Gastrocnemius medialis (tissue), 4 donors: ENCODE results near the gene FAM107B. TPM values are rescaled to one million over a fixed set of nuclear protein-coding genes. Genes with fewer than 3 reads are reported as not detected.

ENCODE experiments used
- ATAC-seq, 2 donors: fragments of 150-250 bp; one replicate each; pipeline ENCODE4 v1.9.1; 2016
- DNase-seq, 2 donors: peaks; one replicate each; pipeline ENCODE4 v3.0.0-alpha.2; 2019
- H3K27ac ChIP-seq, 4 donors: fragments of 200-600 bp; sonication (generic); 1 replicate in 1 of 4; 2 replicates in 3 of 4; pipeline ENCODE4 v1.5.1; 2016 to 2018; ENCODE audit warnings: mild to moderate bottlenecking in 2 of 4, moderate library complexity in 1 of 4
- H3K27me3 ChIP-seq, 3 donors: fragments of 200-600 bp; sonication (generic) in 2 of 3; 1 replicate in 1 of 3; 2 replicates in 2 of 3; pipeline versions ENCODE4 v1.5.1 to v1.6.0; 2016 to 2019; ENCODE audit warnings: mild to moderate bottlenecking in 1 of 3, moderate library complexity in 1 of 3
- H3K36me3 ChIP-seq, 2 donors: fragments of 200-600 bp; sonication (generic) in 1 of 2; one replicate each; pipeline ENCODE4 v1.5.1; 2017 to 2018
- H3K4me1 ChIP-seq, 2 donors: fragments of 200-600 bp; sonication (generic) in 1 of 2; one replicate each; pipeline ENCODE4 v1.5.1; 2016 to 2017; ENCODE audit warnings: mild to moderate bottlenecking in 2 of 2
- H3K4me3 ChIP-seq, 4 donors: fragments of 200-600 bp; sonication (generic) in 3 of 4; 1 replicate in 1 of 4; 2 replicates in 3 of 4; pipeline ENCODE4 v1.5.1; 2016 to 2019; ENCODE audit warnings: mild to moderate bottlenecking in 2 of 4
- H3K9me3 ChIP-seq, 3 donors: fragments of 200-600 bp; sonication (generic) in 2 of 3; 1 replicate in 1 of 3; 2 replicates in 2 of 3; pipeline ENCODE4 v1.5.1; 2016 to 2019
- POLR2A ChIP-seq, 2 donors: fragments of 450-650 bp; IDR thresholded peaks; one replicate each; pipeline ENCODE4 v1.6.1; 2017; ENCODE audit warnings: antibody characterized with exemption in 2 of 2, mild to moderate bottlenecking in 2 of 2, moderate library complexity in 2 of 2
- in situ Hi-C, 4 donors: fragments of 200-750 bp; cut with MboI; loops; one replicate each; pipeline versions ENCODE4 v1.15.0 to v1.8.0; 2017; ENCODE audit warnings: low sequenced_read_pairs in 4 of 4
- intact Hi-C: fragments of 100-400 bp; cut with DNase I; formaldehyde crosslinking; loops from one replicate; pipeline ENCODE4 v1.15.1; 2023; ENCODE audit warnings: low total_unique reads
- total RNA-seq, 4 donors: library from RNA; depleted of rRNA; stranded (reverse); fragments of >200 nt; gene quantifications; one replicate each; pipeline versions ENCODE4 v1.1.0 to v1.2.3, GENCODE V29; 2016
- TF ChIP-seq, protein P1 (sequence below), 5 experiments: fragments of 450-650 bp in 3 of 5; fragments of 200-600 bp in 2 of 5; sonication (generic) in 2 of 5; IDR thresholded peaks in 4 of 5; conservative IDR thresholded peaks in 1 of 5; 1 replicate in 4 of 5; 2 replicates in 1 of 5; pipeline ENCODE4 v1.5.1; 2016 to 2019; ENCODE audit warnings: antibody characterized with exemption in 5 of 5, mild to moderate bottlenecking in 3 of 5, moderate library complexity in 3 of 5

FAM107B gene
- total RNA-seq, 4 donors from 2014 or later, result 1.5 to 3.7 (median 2.6) TPM

DNA sequence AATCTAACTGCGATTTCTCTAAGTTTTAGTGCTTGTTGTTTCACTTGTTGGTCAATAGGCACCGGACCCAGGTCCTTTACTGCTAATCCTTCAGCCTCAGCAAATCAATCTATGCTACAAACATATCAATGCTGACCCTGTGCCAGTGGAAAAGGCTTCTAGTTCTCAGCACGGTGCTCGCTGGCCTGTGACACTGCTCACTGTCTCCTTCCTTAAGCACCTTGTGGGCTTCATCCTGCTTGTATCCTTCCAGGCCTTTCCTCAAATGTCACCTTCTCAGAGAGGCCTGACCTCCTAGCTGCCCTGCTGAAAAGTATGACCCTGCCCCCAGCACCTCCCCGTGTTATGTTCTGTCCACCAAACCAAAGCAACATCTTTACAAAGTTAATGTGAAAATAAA is 242.7 kb downstream of the FAM107B start:
- H3K9me3 ChIP-seq, result no peaks in the 10 kb centered on the region
- in situ Hi-C loops (no loop called here), intact Hi-C loops (no loop called here)
- H3K27me3 ChIP-seq, result no peaks in the 10 kb centered on the region
- no peaks in the 10 kb centered on the region for H3K4me1 ChIP-seq
- DNase-seq (no peak), ATAC-seq (no peak)
- no peak overlapping the region for H3K4me3 ChIP-seq
- TF ChIP-seq POLR2A (IDR thresholded peaks at IDR 0.05), result no peak
- TF ChIP-seq, protein P1, sequence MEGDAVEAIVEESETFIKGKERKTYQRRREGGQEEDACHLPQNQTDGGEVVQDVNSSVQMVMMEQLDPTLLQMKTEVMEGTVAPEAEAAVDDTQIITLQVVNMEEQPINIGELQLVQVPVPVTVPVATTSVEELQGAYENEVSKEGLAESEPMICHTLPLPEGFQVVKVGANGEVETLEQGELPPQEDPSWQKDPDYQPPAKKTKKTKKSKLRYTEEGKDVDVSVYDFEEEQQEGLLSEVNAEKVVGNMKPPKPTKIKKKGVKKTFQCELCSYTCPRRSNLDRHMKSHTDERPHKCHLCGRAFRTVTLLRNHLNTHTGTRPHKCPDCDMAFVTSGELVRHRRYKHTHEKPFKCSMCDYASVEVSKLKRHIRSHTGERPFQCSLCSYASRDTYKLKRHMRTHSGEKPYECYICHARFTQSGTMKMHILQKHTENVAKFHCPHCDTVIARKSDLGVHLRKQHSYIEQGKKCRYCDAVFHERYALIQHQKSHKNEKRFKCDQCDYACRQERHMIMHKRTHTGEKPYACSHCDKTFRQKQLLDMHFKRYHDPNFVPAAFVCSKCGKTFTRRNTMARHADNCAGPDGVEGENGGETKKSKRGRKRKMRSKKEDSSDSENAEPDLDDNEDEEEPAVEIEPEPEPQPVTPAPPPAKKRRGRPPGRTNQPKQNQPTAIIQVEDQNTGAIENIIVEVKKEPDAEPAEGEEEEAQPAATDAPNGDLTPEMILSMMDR (IDR thresholded peaks at IDR 0.05 in 4 of 5, conservative IDR thresholded peaks at IDR 0.05 in 1 of 5), result no peak
- no peaks in the 10 kb centered on the region for H3K36me3 ChIP-seq
- H3K27ac ChIP-seq, result no peak overlapping the region

DNA sequence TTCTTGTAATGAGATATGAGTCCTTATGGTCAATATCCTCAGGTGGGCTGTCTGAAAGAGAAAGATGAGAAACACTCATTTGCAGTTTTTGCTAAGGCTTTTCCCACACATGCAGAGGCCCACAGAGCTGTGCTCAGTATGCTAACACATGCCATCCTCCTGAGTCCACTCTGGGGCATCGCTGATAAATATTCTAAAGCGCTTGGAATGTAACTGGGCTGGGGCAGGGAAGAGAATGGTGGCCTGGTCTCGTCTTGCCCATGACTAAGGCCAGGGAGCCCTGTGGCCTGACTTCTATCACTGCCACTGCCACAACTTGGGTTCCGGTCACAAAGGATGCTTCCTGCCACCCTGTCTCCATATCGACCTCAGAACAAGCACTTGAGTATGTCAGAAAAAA is 244.2 kb downstream of the FAM107B start:
- intact Hi-C loops, result no loop called here
- DNase-seq, result no peak
- no peaks in the 10 kb centered on the region for H3K36me3 ChIP-seq
- no peak for ATAC-seq
- H3K4me3 ChIP-seq, result no peak overlapping the region
- no peaks in the 10 kb centered on the region for H3K27me3 ChIP-seq
- TF ChIP-seq POLR2A (IDR thresholded peaks at IDR 0.05), result no peak
- TF ChIP-seq, protein P1 (IDR thresholded peaks at IDR 0.05 in 4 of 5, conservative IDR thresholded peaks at IDR 0.05 in 1 of 5), result no peak
- H3K27ac ChIP-seq, result no peak overlapping the region
- no peaks in the 10 kb centered on the region for H3K4me1 ChIP-seq
- H3K9me3 ChIP-seq, result no peaks in the 10 kb centered on the region
- in situ Hi-C loops, result no loop called here

DNA sequence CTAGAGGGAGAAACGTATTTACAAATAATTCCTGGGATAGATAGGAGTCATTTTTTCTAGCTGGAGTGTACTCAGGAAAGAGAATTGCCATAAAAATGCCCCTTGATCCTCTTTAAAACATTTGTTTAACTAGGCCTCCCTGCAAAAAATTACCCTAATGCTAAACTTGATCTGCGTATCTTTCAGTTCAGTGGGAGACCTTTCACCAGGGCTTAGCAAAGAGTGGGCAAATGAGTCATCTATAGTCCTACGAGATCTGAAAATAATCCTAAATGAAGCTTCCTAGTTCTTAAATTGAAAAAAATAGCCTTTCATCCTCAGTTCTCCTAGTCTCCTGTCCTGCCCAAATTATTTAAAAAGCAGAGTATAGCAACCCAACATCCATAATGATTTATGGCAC is 245.3 kb downstream of the FAM107B start:
- ATAC-seq, result no peak
- no peaks in the 10 kb centered on the region for H3K27me3 ChIP-seq
- no peak overlapping the region for H3K4me3 ChIP-seq
- intact Hi-C loops, result no loop called here
- no peaks in the 10 kb centered on the region for H3K4me1 ChIP-seq
- TF ChIP-seq, protein P1 (IDR thresholded peaks at IDR 0.05 in 4 of 5, conservative IDR thresholded peaks at IDR 0.05 in 1 of 5), result no peak
- TF ChIP-seq POLR2A (IDR thresholded peaks at IDR 0.05), result no peak
- no peaks in the 10 kb centered on the region for H3K9me3 ChIP-seq
- no peak for DNase-seq
- H3K27ac ChIP-seq, result no peak overlapping the region
- H3K36me3 ChIP-seq, result no peaks in the 10 kb centered on the region
- in situ Hi-C loops, result no loop called here

DNA sequence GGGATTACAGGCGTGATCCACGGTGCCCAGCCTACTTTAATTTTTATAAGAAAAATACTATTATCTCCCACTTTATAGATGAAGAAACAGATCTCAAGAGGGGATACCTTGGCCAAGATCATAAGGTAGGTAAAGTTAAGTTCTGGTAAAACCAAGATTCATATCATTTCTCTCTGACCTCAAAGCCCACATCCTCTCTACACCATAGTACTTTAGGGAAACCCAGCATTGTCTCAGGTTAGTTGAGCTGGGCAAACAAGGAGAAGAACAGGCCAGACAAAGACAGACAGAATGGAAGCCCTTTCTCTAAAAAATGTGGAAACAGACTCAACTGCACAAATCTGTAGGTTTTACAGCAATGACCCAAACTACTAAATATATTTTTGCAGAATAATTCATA is 246.2 kb downstream of the FAM107B start:
- in situ Hi-C loops (no loop called here), intact Hi-C loops (no loop called here)
- ATAC-seq (no peak), DNase-seq (no peak)
- H3K36me3 ChIP-seq, result no peaks in the 10 kb centered on the region
- H3K9me3 ChIP-seq, result no peaks in the 10 kb centered on the region
- H3K4me1 ChIP-seq, result no peaks in the 10 kb centered on the region
- H3K27me3 ChIP-seq, result no peaks in the 10 kb centered on the region
- no peak overlapping the region for H3K4me3 ChIP-seq
- H3K27ac ChIP-seq, result no peak overlapping the region
- TF ChIP-seq, protein P1 (IDR thresholded peaks at IDR 0.05 in 4 of 5, conservative IDR thresholded peaks at IDR 0.05 in 1 of 5), result no peak
- TF ChIP-seq POLR2A (IDR thresholded peaks at IDR 0.05), result no peak

DNA sequence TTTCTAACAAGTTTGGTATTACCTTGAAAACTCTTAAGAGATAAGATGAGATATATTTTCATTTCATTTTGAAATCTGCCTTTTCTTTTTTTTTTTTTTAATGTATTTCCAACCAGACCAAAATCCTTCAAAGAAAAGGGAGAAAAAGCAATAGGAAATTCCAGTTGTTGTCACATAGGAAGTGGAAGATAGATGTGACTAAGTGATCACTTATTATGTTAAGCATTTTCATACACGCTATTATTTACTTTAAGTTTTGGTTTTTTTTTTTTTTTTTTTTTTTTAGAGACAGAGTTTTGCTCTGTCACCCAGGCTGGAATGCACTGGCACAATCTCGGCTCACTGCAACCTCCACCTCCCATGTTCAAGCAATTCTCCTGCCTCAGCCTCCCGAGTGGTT is 246.8 kb downstream of the FAM107B start:
- ATAC-seq, result no peak
- in situ Hi-C loops, result no loop called here

More for the DNA sequence above, 246.8 kb downstream of the FAM107B start:
- no peaks in the 10 kb centered on the region for H3K27me3 ChIP-seq
- H3K27ac ChIP-seq, result no peak overlapping the region
- intact Hi-C loops, result no loop called here
- H3K36me3 ChIP-seq, result no peaks in the 10 kb centered on the region
- no peaks in the 10 kb centered on the region for H3K9me3 ChIP-seq
- no peak overlapping the region for H3K4me3 ChIP-seq
- no peaks in the 10 kb centered on the region for H3K4me1 ChIP-seq
- TF ChIP-seq, protein P1 (IDR thresholded peaks at IDR 0.05 in 4 of 5, conservative IDR thresholded peaks at IDR 0.05 in 1 of 5), result no peak
- no peak for TF ChIP-seq POLR2A (IDR thresholded peaks at IDR 0.05)
- no peak for DNase-seq
